HepG2 (cell line): ENCODE data around the gene ARMH1. TPM values are rescaled to one million over a fixed set of nuclear protein-coding genes. Genes with fewer than 3 reads are reported as not detected.

ENCODE experiments used
- BRCA1 ChIP-seq: sonication (generic); formaldehyde crosslinking; IDR thresholded peaks from 2 replicates; pipeline ENCODE4 v1.4.0; 2020; ENCODE audit warnings: missing genetic modification reagents
- POGZ ChIP-seq: sonication (generic); formaldehyde crosslinking; IDR thresholded peaks from 2 replicates; pipeline ENCODE4 v1.4.0; 2020; ENCODE audit warnings: mild to moderate bottlenecking, missing genetic modification reagents
- TBX3 ChIP-seq: fragments of 450-650 bp; IDR thresholded peaks from 2 replicates; pipeline ENCODE4 v1.6.1; 2017; ENCODE audit warnings: antibody characterized with exemption, mild to moderate bottlenecking, inconsistent platforms, borderline replicate concordance
- ZNF350 ChIP-seq: sonication (generic); formaldehyde crosslinking; IDR thresholded peaks from 2 replicates; pipeline ENCODE4 v1.4.0; 2020; ENCODE audit warnings: mild to moderate bottlenecking, low read depth, missing genetic modification reagents, borderline replicate concordance
- ZNF569 ChIP-seq: sonication (generic); formaldehyde crosslinking; IDR thresholded peaks from 2 replicates; pipeline ENCODE4 v1.5.0; 2020; ENCODE audit warnings: mild to moderate bottlenecking, missing genetic modification reagents, moderate library complexity, borderline replicate concordance
- polyA plus RNA-seq, 8 experiments: library from polyadenylated mRNA; depleted of rRNA in 3 of 8; stranded (reverse) in 7 of 8; unstranded in 1 of 8; fragments of >200 nt; fragmentation: Illumina TruSeq in 4 of 8; extraction: Trizol in 4 of 8; gene quantifications; 2 replicates each; pipeline versions ENCODE4 v1.2.1 to v1.2.3, GENCODE V29; 2011 to 2016; ENCODE audit warnings: low read depth in 4 of 8, missing spikeins in 1 of 8, mixed read lengths in 1 of 8; ENCODE audit not compliant: insufficient read depth in 1 of 8
- total RNA-seq, 5 experiments: library from RNA; depleted of rRNA; stranded (reverse); fragments of >200 nt; fragmentation: Illumina TruSeq; extraction: Trizol; gene quantifications; 2 replicates each; pipeline ENCODE4 v1.2.3, GENCODE V29; 2016; ENCODE audit warnings: low read depth in 1 of 5
- TF ChIP-seq, protein P1 (sequence below): sonication (generic); formaldehyde crosslinking; IDR thresholded peaks from 2 replicates; pipeline ENCODE4 v1.4.0; 2020; ENCODE audit warnings: missing genetic modification reagents
- TF ChIP-seq, protein P2 (sequence below): IDR thresholded peaks from 2 replicates; pipeline ENCODE4 v1.4.0; 2020; ENCODE audit warnings: mild to moderate bottlenecking, missing genetic modification reagents
- TF ChIP-seq, protein P3 (sequence below): sonication (generic); formaldehyde crosslinking; IDR thresholded peaks from 2 replicates; pipeline ENCODE4 v1.4.0; 2020; ENCODE audit warnings: mild to moderate bottlenecking, missing genetic modification reagents
- TF ChIP-seq, protein P4 (sequence below): sonication (generic); formaldehyde crosslinking; IDR thresholded peaks from 2 replicates; pipeline ENCODE4 v1.8.0; 2023; ENCODE audit warnings: mild to moderate bottlenecking, missing genetic modification reagents
- TF ChIP-seq, protein P5 (sequence below): sonication (generic); formaldehyde crosslinking; IDR thresholded peaks from 2 replicates; pipeline ENCODE4 v1.5.1; 2020; ENCODE audit warnings: mild to moderate bottlenecking, missing genetic modification reagents, moderate library complexity

Gene ARMH1
- total and polyA plus RNA-seq, 2 of the 13 experiments (the other 11 are each of a cell fraction or from before 2014, with no cell fraction given) = 0.69 TPM; not detected in 1

DNA sequence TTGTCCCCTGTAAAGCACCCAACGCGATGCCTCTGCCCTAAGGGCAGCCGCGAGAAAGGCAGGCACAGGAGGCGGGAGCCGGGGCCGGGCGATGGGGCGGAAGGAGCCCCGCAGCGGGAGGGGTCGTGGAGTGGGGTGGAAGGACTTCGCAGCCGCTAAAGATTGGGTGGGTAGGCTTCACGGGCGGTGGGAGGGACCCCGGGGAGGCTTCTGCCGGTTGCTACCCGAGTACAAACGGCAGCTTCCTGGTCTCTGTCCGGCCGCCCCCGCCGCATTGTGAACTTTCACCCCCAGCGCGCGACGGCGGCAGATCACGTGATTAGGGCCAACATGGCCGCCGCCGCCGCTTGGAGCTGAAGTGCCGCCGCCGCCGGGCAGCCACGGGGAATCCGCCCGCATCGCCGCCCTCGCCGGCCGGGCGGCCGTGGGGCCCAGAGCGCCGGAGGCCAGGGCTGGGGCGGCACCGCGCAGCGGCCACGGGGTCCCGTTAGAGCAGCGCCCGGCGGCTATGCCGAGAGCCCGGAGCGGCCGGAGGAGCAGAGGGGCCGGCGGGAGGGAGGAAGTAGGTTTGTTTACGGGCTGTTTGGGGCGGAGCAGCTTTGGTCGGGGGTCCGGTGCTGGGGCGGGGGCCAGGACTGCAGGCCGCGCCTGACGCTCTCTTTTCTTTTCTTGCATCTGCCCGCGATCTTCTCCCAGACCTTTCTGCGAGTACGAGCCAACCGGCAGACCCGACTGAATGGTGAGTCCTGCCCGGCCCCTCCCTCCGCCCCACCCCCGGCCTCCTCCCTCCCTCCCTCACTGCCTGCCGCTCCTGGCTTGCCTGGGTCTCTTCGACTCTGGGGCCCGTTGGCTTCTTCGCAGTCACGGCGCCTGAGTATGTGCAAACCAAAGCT lies 42.6 kb upstream of the ARMH1 start (continued):
- TF ChIP-seq, protein P1, sequence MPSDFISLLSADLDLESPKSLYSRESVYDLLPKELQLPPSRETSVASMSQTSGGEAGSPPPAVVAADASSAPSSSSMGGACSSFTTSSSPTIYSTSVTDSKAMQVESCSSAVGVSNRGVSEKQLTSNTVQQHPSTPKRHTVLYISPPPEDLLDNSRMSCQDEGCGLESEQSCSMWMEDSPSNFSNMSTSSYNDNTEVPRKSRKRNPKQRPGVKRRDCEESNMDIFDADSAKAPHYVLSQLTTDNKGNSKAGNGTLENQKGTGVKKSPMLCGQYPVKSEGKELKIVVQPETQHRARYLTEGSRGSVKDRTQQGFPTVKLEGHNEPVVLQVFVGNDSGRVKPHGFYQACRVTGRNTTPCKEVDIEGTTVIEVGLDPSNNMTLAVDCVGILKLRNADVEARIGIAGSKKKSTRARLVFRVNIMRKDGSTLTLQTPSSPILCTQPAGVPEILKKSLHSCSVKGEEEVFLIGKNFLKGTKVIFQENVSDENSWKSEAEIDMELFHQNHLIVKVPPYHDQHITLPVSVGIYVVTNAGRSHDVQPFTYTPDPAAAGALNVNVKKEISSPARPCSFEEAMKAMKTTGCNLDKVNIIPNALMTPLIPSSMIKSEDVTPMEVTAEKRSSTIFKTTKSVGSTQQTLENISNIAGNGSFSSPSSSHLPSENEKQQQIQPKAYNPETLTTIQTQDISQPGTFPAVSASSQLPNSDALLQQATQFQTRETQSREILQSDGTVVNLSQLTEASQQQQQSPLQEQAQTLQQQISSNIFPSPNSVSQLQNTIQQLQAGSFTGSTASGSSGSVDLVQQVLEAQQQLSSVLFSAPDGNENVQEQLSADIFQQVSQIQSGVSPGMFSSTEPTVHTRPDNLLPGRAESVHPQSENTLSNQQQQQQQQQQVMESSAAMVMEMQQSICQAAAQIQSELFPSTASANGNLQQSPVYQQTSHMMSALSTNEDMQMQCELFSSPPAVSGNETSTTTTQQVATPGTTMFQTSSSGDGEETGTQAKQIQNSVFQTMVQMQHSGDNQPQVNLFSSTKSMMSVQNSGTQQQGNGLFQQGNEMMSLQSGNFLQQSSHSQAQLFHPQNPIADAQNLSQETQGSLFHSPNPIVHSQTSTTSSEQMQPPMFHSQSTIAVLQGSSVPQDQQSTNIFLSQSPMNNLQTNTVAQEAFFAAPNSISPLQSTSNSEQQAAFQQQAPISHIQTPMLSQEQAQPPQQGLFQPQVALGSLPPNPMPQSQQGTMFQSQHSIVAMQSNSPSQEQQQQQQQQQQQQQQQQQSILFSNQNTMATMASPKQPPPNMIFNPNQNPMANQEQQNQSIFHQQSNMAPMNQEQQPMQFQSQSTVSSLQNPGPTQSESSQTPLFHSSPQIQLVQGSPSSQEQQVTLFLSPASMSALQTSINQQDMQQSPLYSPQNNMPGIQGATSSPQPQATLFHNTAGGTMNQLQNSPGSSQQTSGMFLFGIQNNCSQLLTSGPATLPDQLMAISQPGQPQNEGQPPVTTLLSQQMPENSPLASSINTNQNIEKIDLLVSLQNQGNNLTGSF (CRISPR knock-in tag) = 0 out of 2 replicates have a peak, but pooled peaks have one; percentile 8
- TF ChIP-seq, protein P2, sequence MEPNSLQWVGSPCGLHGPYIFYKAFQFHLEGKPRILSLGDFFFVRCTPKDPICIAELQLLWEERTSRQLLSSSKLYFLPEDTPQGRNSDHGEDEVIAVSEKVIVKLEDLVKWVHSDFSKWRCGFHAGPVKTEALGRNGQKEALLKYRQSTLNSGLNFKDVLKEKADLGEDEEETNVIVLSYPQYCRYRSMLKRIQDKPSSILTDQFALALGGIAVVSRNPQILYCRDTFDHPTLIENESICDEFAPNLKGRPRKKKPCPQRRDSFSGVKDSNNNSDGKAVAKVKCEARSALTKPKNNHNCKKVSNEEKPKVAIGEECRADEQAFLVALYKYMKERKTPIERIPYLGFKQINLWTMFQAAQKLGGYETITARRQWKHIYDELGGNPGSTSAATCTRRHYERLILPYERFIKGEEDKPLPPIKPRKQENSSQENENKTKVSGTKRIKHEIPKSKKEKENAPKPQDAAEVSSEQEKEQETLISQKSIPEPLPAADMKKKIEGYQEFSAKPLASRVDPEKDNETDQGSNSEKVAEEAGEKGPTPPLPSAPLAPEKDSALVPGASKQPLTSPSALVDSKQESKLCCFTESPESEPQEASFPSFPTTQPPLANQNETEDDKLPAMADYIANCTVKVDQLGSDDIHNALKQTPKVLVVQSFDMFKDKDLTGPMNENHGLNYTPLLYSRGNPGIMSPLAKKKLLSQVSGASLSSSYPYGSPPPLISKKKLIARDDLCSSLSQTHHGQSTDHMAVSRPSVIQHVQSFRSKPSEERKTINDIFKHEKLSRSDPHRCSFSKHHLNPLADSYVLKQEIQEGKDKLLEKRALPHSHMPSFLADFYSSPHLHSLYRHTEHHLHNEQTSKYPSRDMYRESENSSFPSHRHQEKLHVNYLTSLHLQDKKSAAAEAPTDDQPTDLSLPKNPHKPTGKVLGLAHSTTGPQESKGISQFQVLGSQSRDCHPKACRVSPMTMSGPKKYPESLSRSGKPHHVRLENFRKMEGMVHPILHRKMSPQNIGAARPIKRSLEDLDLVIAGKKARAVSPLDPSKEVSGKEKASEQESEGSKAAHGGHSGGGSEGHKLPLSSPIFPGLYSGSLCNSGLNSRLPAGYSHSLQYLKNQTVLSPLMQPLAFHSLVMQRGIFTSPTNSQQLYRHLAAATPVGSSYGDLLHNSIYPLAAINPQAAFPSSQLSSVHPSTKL (CRISPR knock-in tag) = no peak
- TF ChIP-seq TBX3 (0 out of 2 replicates have a peak, but pooled peaks have one; percentile 14), POGZ (peak; percentile 65; the same call in 1 of the 2 replicates), BRCA1 (CRISPR knock-in tag) (no peak), ZNF569 (no peak), ZNF350 (CRISPR knock-in tag) (peak; percentile 67; the same call in 1 of the 2 replicates)
- TF ChIP-seq, protein P3, sequence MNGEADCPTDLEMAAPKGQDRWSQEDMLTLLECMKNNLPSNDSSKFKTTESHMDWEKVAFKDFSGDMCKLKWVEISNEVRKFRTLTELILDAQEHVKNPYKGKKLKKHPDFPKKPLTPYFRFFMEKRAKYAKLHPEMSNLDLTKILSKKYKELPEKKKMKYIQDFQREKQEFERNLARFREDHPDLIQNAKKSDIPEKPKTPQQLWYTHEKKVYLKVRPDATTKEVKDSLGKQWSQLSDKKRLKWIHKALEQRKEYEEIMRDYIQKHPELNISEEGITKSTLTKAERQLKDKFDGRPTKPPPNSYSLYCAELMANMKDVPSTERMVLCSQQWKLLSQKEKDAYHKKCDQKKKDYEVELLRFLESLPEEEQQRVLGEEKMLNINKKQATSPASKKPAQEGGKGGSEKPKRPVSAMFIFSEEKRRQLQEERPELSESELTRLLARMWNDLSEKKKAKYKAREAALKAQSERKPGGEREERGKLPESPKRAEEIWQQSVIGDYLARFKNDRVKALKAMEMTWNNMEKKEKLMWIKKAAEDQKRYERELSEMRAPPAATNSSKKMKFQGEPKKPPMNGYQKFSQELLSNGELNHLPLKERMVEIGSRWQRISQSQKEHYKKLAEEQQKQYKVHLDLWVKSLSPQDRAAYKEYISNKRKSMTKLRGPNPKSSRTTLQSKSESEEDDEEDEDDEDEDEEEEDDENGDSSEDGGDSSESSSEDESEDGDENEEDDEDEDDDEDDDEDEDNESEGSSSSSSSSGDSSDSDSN (CRISPR knock-in tag) = peak; percentile 67
- TF ChIP-seq, protein P4, sequence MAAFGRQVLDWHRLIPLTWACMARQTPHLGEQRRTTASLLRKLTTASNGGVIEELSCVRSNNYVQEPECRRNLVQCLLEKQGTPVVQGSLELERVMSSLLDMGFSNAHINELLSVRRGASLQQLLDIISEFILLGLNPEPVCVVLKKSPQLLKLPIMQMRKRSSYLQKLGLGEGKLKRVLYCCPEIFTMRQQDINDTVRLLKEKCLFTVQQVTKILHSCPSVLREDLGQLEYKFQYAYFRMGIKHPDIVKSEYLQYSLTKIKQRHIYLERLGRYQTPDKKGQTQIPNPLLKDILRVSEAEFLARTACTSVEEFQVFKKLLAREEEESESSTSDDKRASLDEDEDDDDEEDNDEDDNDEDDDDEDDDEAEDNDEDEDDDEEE (CRISPR knock-in tag) = no peak; the same call in 1 of the 2 replicates
- TF ChIP-seq, protein P5, sequence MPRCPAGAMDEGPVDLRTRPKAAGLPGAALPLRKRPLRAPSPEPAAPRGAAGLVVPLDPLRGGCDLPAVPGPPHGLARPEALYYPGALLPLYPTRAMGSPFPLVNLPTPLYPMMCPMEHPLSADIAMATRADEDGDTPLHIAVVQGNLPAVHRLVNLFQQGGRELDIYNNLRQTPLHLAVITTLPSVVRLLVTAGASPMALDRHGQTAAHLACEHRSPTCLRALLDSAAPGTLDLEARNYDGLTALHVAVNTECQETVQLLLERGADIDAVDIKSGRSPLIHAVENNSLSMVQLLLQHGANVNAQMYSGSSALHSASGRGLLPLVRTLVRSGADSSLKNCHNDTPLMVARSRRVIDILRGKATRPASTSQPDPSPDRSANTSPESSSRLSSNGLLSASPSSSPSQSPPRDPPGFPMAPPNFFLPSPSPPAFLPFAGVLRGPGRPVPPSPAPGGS = peak; percentile 66; the same call in 1 of the 2 replicates
